ELF-1 (cell line): ENCODE data around the gene WASF1.
A peak's percentile ranks its signal among the peaks of the same experiment; 100 is the strongest.

Experiments used
- DNase-seq: peaks from one replicate; pipeline ENCODE4 v3.0.0-alpha.2; 2016; ENCODE audit warnings: low read depth, low spot score

WASF1 gene

GRCh38 chr6:110179406-110180227 lies at the start of gene WASF1:
Gene WASF1 (minus strand): TSS chr6:110179670. CDS start chr6:110127601, 52,069 bp downstream.
- peak; percentile 100 for DNase-seq

GRCh38 chr6:110226261-110226660 lies 46.8 kb upstream of the WASF1 start:
- no peak for DNase-seq

- no peak for DNase-seq
Observed at GRCh38 chr6:110221738-110222137, 42.3 kb upstream of the WASF1 start.

GRCh38 chr6:110217266-110217665 lies 37.8 kb upstream of the WASF1 start:
- DNase-seq: no peak

- DNase-seq: no peak
Observed at GRCh38 chr6:110216140-110216539, 36.7 kb upstream of the WASF1 start.

GRCh38 chr6:110214338-110214737 lies 34.9 kb upstream of the WASF1 start:
- DNase-seq: no peak

GRCh38 chr6:110211753-110212152 lies 32.3 kb upstream of the WASF1 start:
- no peak for DNase-seq

GRCh38 chr6:110207652-110208051 lies 28.2 kb upstream of the WASF1 start:
- DNase-seq: no peak

- no peak for DNase-seq
Observed at GRCh38 chr6:110201151-110201884, 21.8 kb upstream of the WASF1 start.

GRCh38 chr6:110198561-110198960 lies 19.1 kb upstream of the WASF1 start:
- no peak for DNase-seq

- DNase-seq: no peak
Observed at GRCh38 chr6:110196874-110197273, 17.4 kb upstream of the WASF1 start.

GRCh38 chr6:110195639-110196038 lies 16.2 kb upstream of the WASF1 start:
- no peak for DNase-seq

GRCh38 chr6:110191477-110191876 lies 12.0 kb upstream of the WASF1 start:
- DNase-seq: no peak

GRCh38 chr6:110190726-110191125 lies 11.3 kb upstream of the WASF1 start:
- DNase-seq: no peak

GRCh38 chr6:110188791-110189190 lies 9.3 kb upstream of the WASF1 start:
- DNase-seq: no peak

GRCh38 chr6:110185879-110186278 lies 6.4 kb upstream of the WASF1 start:
- DNase-seq: no peak

- no peak for DNase-seq
Observed at GRCh38 chr6:110183292-110183885, 3.9 kb upstream of the WASF1 start.

GRCh38 chr6:110181131-110182030 lies 1.9 kb upstream of the WASF1 start:
- DNase-seq: no peak

GRCh38 chr6:110180228-110181008 lies 948 bp upstream of the WASF1 start, which contains the start of gene CDC40:
Gene CDC40 (plus strand): TSS chr6:110180427. CDS start chr6:110180445, 18 bp downstream.
- peak; percentile 67 for DNase-seq

- DNase-seq: peak; percentile 59
Observed at GRCh38 chr6:110178626-110179405, 654 bp downstream of the WASF1 start.
